ENCODE data around the gene DZIP1.
"Not testable (repeated sequence)": the region's sequence is repeated elsewhere in the genome, so short reads cannot be mapped to it uniquely, and the experiment has no call there.

DZIP1 gene

DNA sequence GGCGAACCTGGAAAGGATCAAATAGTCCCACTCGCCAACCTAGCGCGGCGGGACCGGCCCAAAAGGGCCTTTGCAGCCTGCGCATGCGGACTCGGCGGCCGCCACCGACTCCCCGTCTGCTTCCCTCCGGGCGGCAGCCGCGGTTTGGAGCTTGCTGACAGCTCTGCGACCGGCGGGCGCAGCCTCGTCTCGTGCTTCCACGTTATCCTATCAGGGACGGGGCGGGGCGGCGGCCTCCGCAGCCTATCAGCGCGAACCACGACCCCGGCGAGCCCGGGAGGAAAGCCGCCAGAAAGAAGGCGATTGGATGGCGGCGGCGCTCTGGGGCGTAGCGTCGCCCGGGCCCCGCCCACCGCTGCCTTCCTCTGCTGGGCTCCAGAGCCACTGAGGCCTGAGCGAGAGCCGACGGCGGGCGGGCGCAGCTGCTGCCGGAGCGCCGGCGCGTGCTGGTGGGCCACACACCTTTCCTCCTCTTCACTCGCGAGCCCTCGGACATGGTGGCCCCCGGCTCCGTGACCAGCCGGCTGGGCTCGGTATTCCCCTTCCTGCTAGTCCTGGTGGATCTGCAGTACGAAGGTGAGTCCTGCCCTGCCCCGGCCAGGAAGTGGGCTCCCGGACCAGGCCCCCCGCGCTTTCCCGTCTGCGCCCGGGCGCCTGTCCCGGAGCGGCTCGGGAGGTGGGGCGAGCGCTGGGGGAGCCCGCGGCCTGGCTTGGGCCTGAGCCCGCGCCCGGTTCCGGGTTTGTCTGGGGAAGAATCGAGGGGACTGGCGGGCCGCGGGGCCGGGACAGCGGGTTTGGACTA, 32.5 kb upstream of the DZIP1 start, which contains the start of gene DNAJC3:
Gene DNAJC3 (plus strand): TSS at position 378 of the 802 bp plus-strand sequence. CDS start 117 bp downstream, at position 495.
- Histone ChIP-seq H3K14ac (ENCODE audit: low read length) (peak within 1 kb of the TSS; percentile 86), H4K91ac (ENCODE audit: low read depth, low read length) (peak within 1 kb of the TSS; percentile 86), H3K9me3 (ENCODE audit: insufficient read depth, low read depth, low read length) (no peaks in the 10 kb centered on the region), H3K23ac (ENCODE audit: low read length) (no peak within 1 kb of the TSS), H2AK5ac (ENCODE audit: low read length) (no peak within 1 kb of the TSS), H3K9ac (ENCODE audit: low read length) (peak within 1 kb of the TSS; percentile 93), H4K12ac (ENCODE audit: low read depth, low read length) (peak within 1 kb of the TSS; percentile 90), H2BK5ac (ENCODE audit: low read depth, low read length, poor library complexity) (peak within 1 kb of the TSS; percentile 91), H3K27me3 (ENCODE audit: insufficient read depth, low read length) (no peaks in the 10 kb centered on the region), H2BK12ac (ENCODE audit: low read length) (peak within 1 kb of the TSS; percentile 45), H2AFZ (ENCODE audit: insufficient read depth, low read length, poor library complexity) (peak within 1 kb of the TSS; percentile 95), H2BK120ac (ENCODE audit: insufficient read depth, low read length, poor library complexity) (peak within 1 kb of the TSS; percentile 93), H3K36me3 (ENCODE audit: control insufficient read depth in 1 of 2, insufficient read depth in 2 of 2, low read length in 2 of 2) (peaks cover 0 to under 1% of the 10 kb centered on the region in 2 experiments), H4K8ac (ENCODE audit: low read depth, low read length) (peak within 1 kb of the TSS; percentile 93), H3K79me1 (ENCODE audit: low read length) (peaks cover 10% of the 10 kb centered on the region), H3K79me2 (ENCODE audit: control insufficient read depth, insufficient read depth, low read length, poor library complexity) (peaks cover 12% of the 10 kb centered on the region), H3K4me2 (ENCODE audit: low read length) (peak within 1 kb of the TSS; percentile 87), H3K18ac (ENCODE audit: low read length) (peak within 1 kb of the TSS; percentile 93), H3K4me3 (ENCODE audit: low read depth, low read length) (peak within 1 kb of the TSS; percentile 97), H3K4me1 (ENCODE audit: control insufficient read depth in 1 of 2, insufficient read depth in 2 of 2, low read length in 2 of 2) (peaks cover 0 to 3% of the 10 kb centered on the region in 2 experiments), H3K4ac (ENCODE audit: low read depth, low read length) (peak within 1 kb of the TSS; percentile 91), H3K27ac (ENCODE audit: low read depth, low read length) (peak within 1 kb of the TSS; percentile 92)
- DNase-seq = peak; percentile 99
- no CpG with 5 or more reads among the region's 90 CpGs for WGBS (ENCODE audit: extremely low coverage, insufficient coverage, insufficient read length)

DNA sequence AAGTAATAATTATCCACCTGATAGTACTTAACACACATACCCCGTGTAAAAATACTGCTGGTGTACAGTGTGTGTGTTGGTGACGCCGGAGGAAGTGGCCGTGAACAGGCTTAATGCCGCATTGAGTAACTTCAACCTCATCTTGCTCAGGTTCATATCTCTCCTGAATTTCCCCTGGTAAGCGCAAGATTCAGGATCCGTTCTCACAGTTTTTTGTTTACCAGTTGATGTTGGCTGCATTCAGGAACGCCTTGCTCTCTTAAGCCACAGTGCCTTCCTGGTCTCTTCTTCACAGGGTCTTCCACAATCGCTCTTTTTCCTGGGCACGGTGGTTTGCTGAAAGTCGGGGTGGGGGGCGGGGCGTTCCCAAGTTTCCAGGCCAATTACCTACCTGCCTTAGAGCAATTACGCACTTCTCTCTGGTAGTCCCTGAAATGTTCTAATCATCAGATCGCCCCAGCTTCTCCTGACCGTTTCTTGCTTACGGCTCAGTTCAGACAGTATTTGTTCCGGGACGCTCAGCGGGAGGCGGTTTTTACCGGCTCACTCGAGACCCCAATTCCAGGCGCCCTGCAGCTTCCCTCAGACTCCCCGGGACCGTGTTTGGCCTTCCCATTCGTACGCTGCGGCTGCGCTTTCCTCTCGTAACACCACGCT, 31.7 kb upstream of the DZIP1 start:
- H3K4me1 ChIP-seq (ENCODE audit: control insufficient read depth in 1 of 2, insufficient read depth in 2 of 2, low read length in 2 of 2) = peaks cover 0 to 3% of the 10 kb centered on the region in 2 experiments
- H3K4ac ChIP-seq (ENCODE audit: low read depth, low read length) = peak overlapping the region; percentile 57
- H4K12ac ChIP-seq (ENCODE audit: low read depth, low read length) = peak overlapping the region; percentile 28
- peak overlapping the region; percentile 86 for H4K91ac ChIP-seq (ENCODE audit: low read depth, low read length)
- no peaks in the 10 kb centered on the region for H3K9me3 ChIP-seq (ENCODE audit: insufficient read depth, low read depth, low read length)
- H2AFZ ChIP-seq (ENCODE audit: insufficient read depth, low read length, poor library complexity) = peak overlapping the region; percentile 95
- H3K18ac ChIP-seq (ENCODE audit: low read length) = peak overlapping the region; percentile 93
- peaks cover 0 to 2% of the 10 kb centered on the region in 2 experiments for H3K36me3 ChIP-seq (ENCODE audit: control insufficient read depth in 1 of 2, insufficient read depth in 2 of 2, low read length in 2 of 2)
- no peak overlapping the region for H3K23ac ChIP-seq (ENCODE audit: low read length)
- no peak overlapping the region for H2AK5ac ChIP-seq (ENCODE audit: low read length)
- peak overlapping the region; percentile 93 for H4K8ac ChIP-seq (ENCODE audit: low read depth, low read length)
- H3K79me1 ChIP-seq (ENCODE audit: low read length) = peaks cover 10% of the 10 kb centered on the region
- WGBS (ENCODE audit: extremely low coverage, insufficient coverage, insufficient read length) = no CpG with 5 or more reads among the region's 32 CpGs
- H3K79me2 ChIP-seq (ENCODE audit: control insufficient read depth, insufficient read depth, low read length, poor library complexity) = peaks cover 12% of the 10 kb centered on the region
- H3K14ac ChIP-seq (ENCODE audit: low read length) = peak overlapping the region; percentile 81
- H2BK5ac ChIP-seq (ENCODE audit: low read depth, low read length, poor library complexity) = peak overlapping the region; percentile 88
- peak overlapping the region; percentile 10 for H2BK12ac ChIP-seq (ENCODE audit: low read length)
- H2BK120ac ChIP-seq (ENCODE audit: insufficient read depth, low read length, poor library complexity) = peak overlapping the region; percentile 77
- H3K27ac ChIP-seq (ENCODE audit: low read depth, low read length) = peak overlapping the region; percentile 84
- DNase-seq = peak; percentile 43 to 57
- no peaks in the 10 kb centered on the region for H3K27me3 ChIP-seq (ENCODE audit: insufficient read depth, low read length)
- H3K9ac ChIP-seq (ENCODE audit: low read length) = peak overlapping the region; percentile 91
- H3K4me3 ChIP-seq (ENCODE audit: low read depth, low read length) = peak overlapping the region; percentile 92
- H3K4me2 ChIP-seq (ENCODE audit: low read length) = peak overlapping the region; percentile 87

DNA sequence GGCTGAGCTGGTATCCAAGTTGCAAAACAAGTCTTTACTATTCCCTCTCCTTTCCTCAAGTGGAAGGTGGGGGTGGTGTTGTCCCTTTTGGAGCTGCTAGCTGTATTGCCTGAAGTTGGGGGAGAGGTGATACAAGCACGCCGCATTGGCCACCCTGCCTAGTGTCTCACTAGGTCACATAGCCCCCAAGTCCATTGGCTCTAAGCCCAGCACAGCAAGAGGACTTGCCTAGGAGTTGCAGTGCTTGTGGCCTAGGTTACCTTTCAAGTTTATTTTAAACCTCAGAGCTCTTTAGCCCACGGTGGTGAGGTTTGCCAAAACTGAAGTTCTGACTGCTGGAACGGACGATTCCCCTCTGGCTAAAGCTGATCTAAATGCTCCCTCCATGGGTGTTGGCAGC, 27.1 kb upstream of the DZIP1 start:
- H3K18ac ChIP-seq (ENCODE audit: low read length) = no peak overlapping the region
- no peak overlapping the region for H2BK5ac ChIP-seq (ENCODE audit: low read depth, low read length, poor library complexity)
- H2AK5ac ChIP-seq (ENCODE audit: low read length) = no peak overlapping the region
- no peak overlapping the region for H3K23ac ChIP-seq (ENCODE audit: low read length)
- H2BK12ac ChIP-seq (ENCODE audit: low read length) = no peak overlapping the region
- no peak overlapping the region for H3K4ac ChIP-seq (ENCODE audit: low read depth, low read length)
- H4K12ac ChIP-seq (ENCODE audit: low read depth, low read length) = no peak overlapping the region
- H3K27me3 ChIP-seq (ENCODE audit: insufficient read depth, low read length) = no peaks in the 10 kb centered on the region
- H3K14ac ChIP-seq (ENCODE audit: low read length) = no peak overlapping the region
- no peak overlapping the region for H4K8ac ChIP-seq (ENCODE audit: low read depth, low read length)
- H3K9ac ChIP-seq (ENCODE audit: low read length) = no peak overlapping the region
- H3K9me3 ChIP-seq (ENCODE audit: insufficient read depth, low read depth, low read length) = peaks cover 4% of the 10 kb centered on the region
- H2AFZ ChIP-seq (ENCODE audit: insufficient read depth, low read length, poor library complexity) = no peak overlapping the region
- H3K36me3 ChIP-seq (ENCODE audit: control insufficient read depth in 1 of 2, insufficient read depth in 2 of 2, low read length in 2 of 2) = peaks cover 0 to 2% of the 10 kb centered on the region in 2 experiments
- H3K79me2 ChIP-seq (ENCODE audit: control insufficient read depth, insufficient read depth, low read length, poor library complexity) = peaks cover 4% of the 10 kb centered on the region
- peaks cover 3% of the 10 kb centered on the region for H3K79me1 ChIP-seq (ENCODE audit: low read length)
- no peaks in the 10 kb centered on the region for H3K4me1 ChIP-seq (ENCODE audit: control insufficient read depth in 1 of 2, insufficient read depth in 2 of 2, low read length in 2 of 2)
- DNase-seq = no peak
- WGBS (ENCODE audit: extremely low coverage, insufficient coverage, insufficient read length) = no CpG with 5 or more reads among the region's 5 CpGs
- H3K4me3 ChIP-seq (ENCODE audit: low read depth, low read length) = no peak overlapping the region
- no peak overlapping the region for H3K4me2 ChIP-seq (ENCODE audit: low read length)
- no peak overlapping the region for H2BK120ac ChIP-seq (ENCODE audit: insufficient read depth, low read length, poor library complexity)
- no peak overlapping the region for H4K91ac ChIP-seq (ENCODE audit: low read depth, low read length)
- H3K27ac ChIP-seq (ENCODE audit: low read depth, low read length) = no peak overlapping the region

DNA sequence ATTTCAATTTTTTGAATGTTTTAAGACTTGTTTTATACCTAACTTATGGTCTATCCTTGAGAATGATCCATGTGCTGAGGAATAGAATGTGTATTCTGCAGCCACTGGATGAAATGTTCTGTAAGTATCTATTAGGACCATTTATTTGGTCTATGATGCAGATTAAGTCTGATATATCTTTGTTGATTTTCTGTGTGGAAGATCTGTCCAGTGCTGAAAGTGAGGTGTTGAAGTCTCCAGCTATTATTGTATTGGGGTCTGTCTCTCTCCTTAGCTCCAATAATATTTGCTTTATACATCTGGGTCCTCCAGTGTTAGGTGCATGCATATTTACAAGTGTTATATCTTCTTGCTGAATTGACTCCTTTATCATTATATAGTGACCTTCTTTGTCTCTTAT, 22.7 kb upstream of the DZIP1 start:
- not testable (repeated sequence) for H3K9ac ChIP-seq (ENCODE audit: low read length); H4K91ac ChIP-seq (ENCODE audit: low read depth, low read length); DNase-seq; H3K4me1 ChIP-seq (ENCODE audit: control insufficient read depth in 1 of 2, insufficient read depth in 2 of 2, low read length in 2 of 2); H3K79me2 ChIP-seq (ENCODE audit: control insufficient read depth, insufficient read depth, low read length, poor library complexity); H2BK120ac ChIP-seq (ENCODE audit: insufficient read depth, low read length, poor library complexity); H2AK5ac ChIP-seq (ENCODE audit: low read length); H4K12ac ChIP-seq (ENCODE audit: low read depth, low read length); H4K8ac ChIP-seq (ENCODE audit: low read depth, low read length); H3K79me1 ChIP-seq (ENCODE audit: low read length); H3K9me3 ChIP-seq (ENCODE audit: insufficient read depth, low read depth, low read length); H3K4me2 ChIP-seq (ENCODE audit: low read length); H2BK5ac ChIP-seq (ENCODE audit: low read depth, low read length, poor library complexity); H3K27me3 ChIP-seq (ENCODE audit: insufficient read depth, low read length); H3K14ac ChIP-seq (ENCODE audit: low read length); H3K18ac ChIP-seq (ENCODE audit: low read length); H2BK12ac ChIP-seq (ENCODE audit: low read length); H3K4me3 ChIP-seq (ENCODE audit: low read depth, low read length); H3K27ac ChIP-seq (ENCODE audit: low read depth, low read length); H2AFZ ChIP-seq (ENCODE audit: insufficient read depth, low read length, poor library complexity); H3K4ac ChIP-seq (ENCODE audit: low read depth, low read length); H3K23ac ChIP-seq (ENCODE audit: low read length); H3K36me3 ChIP-seq (ENCODE audit: control insufficient read depth in 1 of 2, insufficient read depth in 2 of 2, low read length in 2 of 2)

All from trophoblast cell (in vitro differentiated cells and primary cell).